ENCODE results near the gene ARHGAP20. TPM values are rescaled to one million over a fixed set of nuclear protein-coding genes. Genes with fewer than 3 reads are reported as not detected.

The ARHGAP20 gene
- total and polyA plus RNA-seq, 8 donors: 4.4 to 47.8 (median 41.8) TPM

GRCh38 chr11:110655967-110656366 lies 56.3 kb downstream of the ARHGAP20 start:
- no peaks in the 10 kb centered on the region for H3K36me3 ChIP-seq
- H3K9me3 ChIP-seq: peaks cover 0 to 18% of the 10 kb centered on the region in 2 donors
- H3K27me3 ChIP-seq: no peaks in the 10 kb centered on the region
- intact Hi-C loops (cut with DNase I): no loop called here
- no peaks in the 10 kb centered on the region for H3K4me1 ChIP-seq
- DNase-seq (no peak), ATAC-seq (no peak)
- no peak overlapping the region for H3K27ac ChIP-seq
- no peak overlapping the region for H3K4me3 ChIP-seq
- TF ChIP-seq CTCF (IDR thresholded peaks at IDR 0.05): no peak

- TF ChIP-seq CTCF (IDR thresholded peaks at IDR 0.05): no peak
- Histone ChIP-seq H3K27ac (no peak overlapping the region), H3K4me1 (no peaks in the 10 kb centered on the region), H3K4me3 (no peak overlapping the region), H3K9me3 (peaks cover 0 to 19% of the 10 kb centered on the region in 2 donors), H3K36me3 (no peaks in the 10 kb centered on the region), H3K27me3 (no peaks in the 10 kb centered on the region)
- ATAC-seq (no peak), DNase-seq (no peak)
- intact Hi-C loops (cut with DNase I): no loop called here
These were observed 57.8 kb downstream of the ARHGAP20 start for GRCh38 chr11:110654456-110654855.

GRCh38 chr11:110645253-110645652 lies 67.0 kb downstream of the ARHGAP20 start:
- no peak for DNase-seq
- TF ChIP-seq CTCF (IDR thresholded peaks at IDR 0.05): no peak
- H3K4me3 ChIP-seq: no peak overlapping the region
- no peak for ATAC-seq
- peaks cover 0 to 4% of the 10 kb centered on the region in 2 donors for H3K9me3 ChIP-seq
- no peaks in the 10 kb centered on the region for H3K36me3 ChIP-seq
- H3K27me3 ChIP-seq: no peaks in the 10 kb centered on the region
- H3K4me1 ChIP-seq: no peaks in the 10 kb centered on the region
- no peak overlapping the region for H3K27ac ChIP-seq
- intact Hi-C loops (cut with DNase I): no loop called here

- Histone ChIP-seq H3K27me3 (no peaks in the 10 kb centered on the region), H3K27ac (no peak overlapping the region), H3K4me1 (no peaks in the 10 kb centered on the region), H3K9me3 (no peaks in the 10 kb centered on the region), H3K4me3 (no peak overlapping the region), H3K36me3 (no peaks in the 10 kb centered on the region)
- ATAC-seq (no peak), DNase-seq (no peak)
- no peak for TF ChIP-seq CTCF (IDR thresholded peaks at IDR 0.05)
- intact Hi-C loops (cut with DNase I): no loop called here
These were observed 77.9 kb downstream of the ARHGAP20 start for GRCh38 chr11:110634370-110634769.

- Histone ChIP-seq H3K4me3 (no peak overlapping the region), H3K4me1 (no peaks in the 10 kb centered on the region), H3K9me3 (no peaks in the 10 kb centered on the region), H3K27ac (no peak overlapping the region), H3K27me3 (no peaks in the 10 kb centered on the region), H3K36me3 (no peaks in the 10 kb centered on the region)
- no peak for TF ChIP-seq CTCF (IDR thresholded peaks at IDR 0.05)
- intact Hi-C loops (cut with DNase I): no loop called here
- DNase-seq (no peak), ATAC-seq (no peak)
These were observed 80.7 kb downstream of the ARHGAP20 start for GRCh38 chr11:110631551-110631950.

Measured in left lung (tissue), 10 donors.